NK-92 (cell line): ENCODE data around the gene EPS8.
"Not testable (repeated sequence)": the region's sequence is repeated elsewhere in the genome, so short reads cannot be mapped to it uniquely, and the experiment has no call there.

ENCODE experiments used
- DNase-seq: peaks from one replicate; lab custom pipeline; 2025; ENCODE audit not compliant: unreplicated experiment; lab: John Stamatoyannopoulos, UW

Gene EPS8

DNA sequence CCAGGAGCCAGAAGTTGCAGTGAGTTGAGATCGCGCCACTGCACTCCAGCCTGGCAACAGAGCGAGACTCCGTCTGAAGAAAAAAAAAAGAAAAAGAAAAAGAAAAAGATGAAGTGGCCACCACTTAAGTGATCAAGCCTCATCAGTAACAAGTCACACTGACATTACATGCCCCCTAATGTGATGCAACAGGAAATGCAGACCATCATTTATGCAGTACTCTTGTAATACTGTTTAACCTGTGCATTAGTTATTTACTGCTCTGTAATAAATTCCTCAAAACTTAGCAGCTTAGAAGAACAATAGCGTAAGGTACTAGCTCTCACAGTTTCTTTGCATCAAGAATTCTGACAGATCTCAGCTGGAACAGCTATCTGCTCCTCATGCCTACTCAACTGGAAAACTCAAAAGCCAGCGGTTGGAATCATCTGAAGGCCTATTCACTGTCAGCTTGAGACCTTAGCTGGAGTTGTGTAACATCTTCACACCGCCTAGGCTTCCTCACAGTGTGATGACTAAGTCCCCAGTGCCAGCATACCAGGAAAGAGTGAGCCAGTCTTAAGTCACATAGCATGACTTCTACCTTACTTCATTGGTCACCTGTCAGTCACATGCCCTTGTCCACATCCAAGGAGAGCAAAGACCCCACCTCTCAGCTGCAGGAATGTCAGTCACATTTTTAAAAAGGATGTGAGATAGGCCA, 31.5 kb downstream of the EPS8 start:
- no peak for DNase-seq

DNA sequence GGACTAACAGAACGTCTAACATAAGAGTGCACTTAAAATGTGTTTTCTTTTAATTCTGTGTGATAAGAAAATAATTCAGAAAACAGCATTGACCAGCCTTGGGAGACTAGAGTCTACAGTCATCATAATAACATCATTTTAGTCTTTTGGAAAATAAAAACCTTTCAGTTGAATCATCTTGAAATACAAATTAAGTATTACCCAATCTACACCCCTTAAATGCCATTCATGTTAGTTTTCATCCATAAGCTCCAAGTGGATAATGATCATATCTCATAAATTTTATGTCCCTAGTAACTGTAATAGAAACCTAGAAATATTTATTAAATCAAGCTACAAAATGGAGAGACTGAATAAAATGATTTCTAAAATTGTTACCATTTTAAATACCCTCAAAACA, 32.4 kb downstream of the EPS8 start:
- no peak for DNase-seq

DNA sequence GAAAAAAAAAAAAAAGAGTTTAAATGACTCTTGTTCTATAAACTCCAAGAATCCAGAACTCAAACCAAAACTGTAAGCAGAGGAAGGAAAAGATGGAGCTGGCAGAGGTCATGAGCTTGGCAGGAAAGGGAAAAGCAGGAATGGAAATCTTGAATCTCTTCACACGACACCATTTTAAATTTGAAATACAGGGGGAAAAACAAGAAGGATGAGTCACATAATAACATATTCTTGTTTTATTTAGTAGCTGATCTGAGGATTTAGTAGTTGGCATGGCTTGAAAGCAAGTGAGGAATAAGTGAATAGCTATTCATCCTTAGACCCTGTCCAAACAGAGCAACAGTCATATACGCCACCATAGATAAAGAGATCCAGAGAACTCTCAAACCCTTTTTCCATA, 35.0 kb downstream of the EPS8 start:
- DNase-seq = no peak

DNA sequence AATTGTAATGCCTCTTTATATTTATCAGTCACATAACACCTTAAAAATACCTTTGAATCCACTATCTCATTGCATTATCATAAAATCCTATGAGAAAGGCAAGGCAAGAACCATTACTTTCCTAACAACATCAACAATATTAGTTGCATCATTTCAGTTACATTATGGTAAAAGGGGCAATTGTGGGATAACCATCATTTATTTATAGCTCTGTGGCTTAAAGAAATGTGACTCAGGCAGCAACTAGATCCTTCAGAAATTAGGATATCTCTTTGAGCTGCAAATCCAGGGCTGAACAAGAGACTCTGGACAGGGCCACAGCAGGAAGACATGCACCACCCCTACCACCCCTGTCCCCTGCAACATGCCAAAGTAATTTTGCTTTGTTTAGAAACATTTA, 36.4 kb downstream of the EPS8 start:
- DNase-seq = no peak

DNA sequence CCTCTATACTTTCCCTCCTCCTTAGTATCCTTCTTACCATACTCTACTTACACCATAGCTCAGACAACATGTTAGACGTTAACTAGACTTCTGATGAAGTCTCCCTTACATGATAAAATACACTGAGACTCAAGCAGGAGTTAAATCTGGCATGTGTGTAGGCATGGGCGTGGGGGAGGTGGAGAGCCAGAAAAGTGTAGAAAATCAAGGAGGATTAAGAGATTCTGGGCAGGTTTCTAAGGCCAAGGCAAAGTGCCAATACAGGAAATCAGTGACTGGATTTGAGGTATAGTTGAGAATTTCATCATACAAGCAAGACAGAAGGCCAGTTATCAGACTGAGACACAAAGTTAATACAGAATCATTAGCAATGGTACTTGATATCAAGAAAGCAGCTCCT, 37.4 kb downstream of the EPS8 start:
- DNase-seq = no peak

DNA sequence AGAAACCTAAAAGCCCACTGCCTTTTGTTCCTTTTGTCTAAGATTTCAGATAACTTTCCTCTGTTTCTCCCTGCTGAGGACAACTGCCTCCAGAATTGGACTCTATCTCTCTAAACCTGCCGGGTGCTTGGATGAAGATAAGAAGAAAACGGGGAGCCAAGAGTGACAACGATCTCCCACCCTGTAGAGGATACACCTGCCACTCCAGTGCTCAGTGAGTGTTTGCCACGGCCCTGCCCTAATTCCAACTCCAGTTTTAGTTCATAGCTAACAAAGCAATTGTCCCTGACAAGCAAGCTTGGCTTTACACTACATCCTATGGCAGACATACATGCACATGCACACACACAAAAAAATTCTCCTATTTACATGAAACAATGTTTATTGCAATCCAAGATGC, 39.3 kb downstream of the EPS8 start:
- no peak for DNase-seq

DNA sequence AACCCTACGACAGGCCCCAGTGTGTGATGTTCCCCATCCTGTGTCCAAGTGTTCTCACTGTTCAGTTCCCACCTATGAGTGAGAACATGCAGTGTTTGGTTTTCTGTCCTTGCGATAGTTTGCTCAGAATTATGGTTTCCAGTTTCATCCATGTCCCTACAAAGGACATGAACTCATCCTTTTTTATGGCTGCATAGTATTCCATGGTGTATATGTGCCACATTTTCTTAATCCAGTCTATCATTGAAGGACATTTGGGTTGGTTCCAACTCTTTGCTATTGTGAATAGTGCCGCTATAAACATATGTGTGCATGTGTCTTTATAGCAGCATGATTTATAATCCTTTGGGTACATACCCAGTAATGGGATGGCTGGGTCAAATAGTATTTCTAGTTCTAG, 47.3 kb downstream of the EPS8 start:
- not testable (repeated sequence) for DNase-seq

DNA sequence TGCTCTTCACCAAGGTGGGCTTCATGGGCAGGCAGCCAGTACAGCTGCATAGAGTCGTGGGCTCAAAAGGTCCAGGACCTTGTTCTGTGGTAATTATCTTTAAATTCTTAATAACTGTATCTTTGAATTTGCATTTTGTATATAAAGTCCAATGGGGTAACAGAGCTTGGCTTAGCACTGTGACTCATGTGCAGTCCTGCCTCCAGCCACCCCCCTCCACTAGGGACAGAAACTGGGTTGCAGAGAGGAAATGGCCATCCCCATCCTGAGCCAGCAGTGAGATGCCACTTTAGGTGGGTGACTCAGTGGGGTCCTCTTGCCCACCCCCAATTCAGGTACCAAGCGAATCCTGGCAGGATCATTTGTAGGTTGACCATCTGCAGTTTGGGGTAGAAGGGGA, 48.1 kb downstream of the EPS8 start:
- DNase-seq = no peak

DNA sequence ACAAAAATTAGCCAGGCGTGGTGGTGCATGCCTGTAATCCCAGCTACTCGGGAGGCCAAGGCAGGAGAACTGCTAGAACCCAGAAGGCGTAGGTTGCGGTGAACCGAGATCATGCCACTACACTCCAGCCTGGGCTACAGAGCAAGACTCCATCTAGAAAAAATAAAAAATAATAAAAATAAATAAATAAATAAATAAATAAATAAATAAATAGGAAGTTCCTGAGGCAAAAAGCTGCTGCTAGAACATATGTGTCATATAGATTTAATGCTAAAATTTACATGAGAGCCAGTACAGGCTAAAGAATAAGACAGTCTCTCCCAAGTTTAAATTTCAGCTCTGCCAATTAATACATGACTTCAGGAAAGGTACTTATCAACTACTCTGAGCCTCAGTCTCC, 48.8 kb downstream of the EPS8 start:
- DNase-seq = not testable (repeated sequence)

DNA sequence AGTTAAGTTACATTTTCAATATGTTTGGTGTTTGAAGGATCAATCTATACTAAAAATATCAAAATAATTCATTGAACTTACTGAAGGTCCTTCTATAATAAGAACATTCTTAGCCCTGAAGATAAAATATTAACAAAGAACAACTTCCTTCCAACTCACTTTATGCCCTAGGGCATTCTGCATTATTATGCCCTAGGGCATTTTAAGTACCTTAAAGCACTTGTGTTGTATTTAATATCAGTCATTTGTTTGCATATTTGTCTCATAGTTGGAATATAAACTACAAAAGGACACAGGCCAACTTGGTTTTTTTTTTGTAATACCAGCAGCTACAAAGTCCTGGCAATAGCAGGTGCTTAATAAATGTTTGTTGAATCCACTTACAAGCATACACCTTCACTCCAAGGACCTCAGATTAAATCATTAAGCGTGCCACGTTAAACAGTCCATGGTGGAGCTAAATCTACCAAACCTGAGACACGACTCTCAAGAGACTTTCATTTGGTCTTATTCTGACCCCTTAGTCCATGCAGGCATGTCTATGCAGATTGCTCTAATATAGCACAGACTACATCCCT, 50.7 kb downstream of the EPS8 start:
- no peak for DNase-seq

DNA sequence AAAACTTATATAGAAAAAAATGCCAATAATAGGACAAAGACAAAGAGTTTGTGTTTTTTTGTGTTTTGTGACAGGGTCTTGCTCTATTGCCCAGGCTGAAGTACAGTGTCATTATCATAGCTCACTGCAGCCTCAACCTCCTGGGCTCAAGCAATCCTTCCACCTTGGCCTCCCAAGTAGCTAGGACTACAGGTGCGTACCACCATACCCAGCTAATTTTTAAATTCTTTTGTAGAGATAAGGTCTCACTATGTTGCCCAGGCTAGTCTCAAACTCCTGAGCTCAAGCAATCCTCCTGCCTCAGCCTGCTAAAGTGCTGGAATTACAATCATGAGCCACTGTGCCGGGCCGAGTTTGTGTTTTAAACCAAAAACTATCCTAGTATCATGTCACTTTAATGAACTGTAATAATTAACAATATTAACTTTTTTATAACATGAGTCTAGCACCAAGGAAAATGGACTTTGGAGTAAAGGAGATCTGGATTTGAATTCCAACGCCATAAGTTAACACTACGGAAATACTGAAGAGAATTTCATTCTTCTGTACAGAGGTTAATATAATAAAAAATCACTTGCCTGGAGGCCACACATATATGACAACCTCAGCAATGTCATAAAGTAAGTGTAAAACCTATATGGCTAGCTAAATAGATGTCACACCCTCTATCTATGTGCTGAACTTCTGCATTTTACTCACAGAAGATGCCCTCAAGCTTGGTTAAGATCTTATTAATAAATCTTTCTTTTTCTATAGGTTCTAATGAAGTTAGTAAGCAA, 53.2 kb downstream of the EPS8 start:
- no peak for DNase-seq

DNA sequence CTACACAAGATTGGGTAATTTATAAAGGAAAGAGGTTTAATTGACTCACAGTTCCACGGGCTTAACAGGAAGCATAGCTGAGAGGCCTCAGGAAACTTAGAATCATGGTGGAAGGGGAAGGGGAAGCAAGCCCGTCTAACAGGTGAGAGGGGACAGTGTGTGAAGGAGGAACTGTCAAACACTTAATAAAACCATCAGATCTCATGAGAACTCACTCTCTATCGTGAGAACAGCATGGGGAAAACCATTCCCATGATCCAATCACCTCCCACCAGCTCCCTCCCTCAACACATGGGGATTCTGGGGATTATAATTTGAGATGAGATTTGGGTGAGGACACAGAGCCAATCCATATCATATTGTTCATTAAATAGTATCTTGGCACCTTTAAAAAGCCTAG, 56.1 kb downstream of the EPS8 start:
- no peak for DNase-seq

DNA sequence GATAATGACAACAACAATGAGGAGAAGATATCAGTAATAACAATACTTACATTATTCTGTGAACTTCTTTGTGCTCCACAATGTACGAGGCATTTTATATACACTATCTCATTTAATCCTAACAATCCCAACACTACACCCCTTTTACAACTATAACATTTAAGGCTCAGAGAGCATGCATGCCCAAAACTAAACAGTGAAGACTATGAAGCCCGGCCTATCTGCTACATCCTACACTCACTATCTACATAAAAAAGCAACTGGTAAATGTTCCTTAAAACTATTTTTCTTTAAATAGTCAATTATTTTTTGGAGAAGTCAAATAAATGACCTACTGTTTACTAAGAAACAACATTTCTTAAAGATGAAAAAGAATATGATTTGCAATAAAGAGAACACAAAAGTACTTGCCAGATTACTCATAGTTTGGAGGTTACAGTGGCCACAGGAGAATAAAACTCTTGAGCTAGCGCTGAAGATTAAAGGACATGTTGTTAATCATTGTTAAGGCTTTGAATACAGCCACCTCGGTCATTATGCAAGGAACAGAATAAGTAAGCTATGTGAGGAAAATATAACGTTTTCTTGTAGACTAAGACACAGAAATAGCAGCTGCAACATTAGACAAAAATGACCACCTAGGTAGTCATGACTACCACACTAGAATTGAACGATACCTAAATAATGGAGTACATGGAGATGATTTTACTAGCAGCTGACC, 56.7 kb downstream of the EPS8 start:
- no peak for DNase-seq

DNA sequence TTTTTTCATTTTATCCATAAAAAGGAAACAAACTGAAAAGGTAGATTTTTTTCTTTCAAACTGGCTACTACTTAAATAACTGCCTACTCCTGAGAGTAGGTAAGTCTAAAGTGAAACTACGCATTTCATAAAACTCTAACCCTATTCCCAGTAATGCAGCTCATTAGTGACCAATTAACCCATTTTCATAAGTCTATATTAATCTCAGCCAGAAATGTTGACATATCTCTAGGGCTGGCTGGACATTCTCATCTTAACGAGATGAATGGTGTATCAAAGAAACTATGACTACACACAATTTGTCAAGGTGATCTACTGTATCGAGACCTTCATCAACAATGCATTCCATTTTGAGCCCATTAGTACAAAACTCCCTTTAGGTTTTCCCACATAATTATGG, 57.2 kb downstream of the EPS8 start:
- no peak for DNase-seq

DNA sequence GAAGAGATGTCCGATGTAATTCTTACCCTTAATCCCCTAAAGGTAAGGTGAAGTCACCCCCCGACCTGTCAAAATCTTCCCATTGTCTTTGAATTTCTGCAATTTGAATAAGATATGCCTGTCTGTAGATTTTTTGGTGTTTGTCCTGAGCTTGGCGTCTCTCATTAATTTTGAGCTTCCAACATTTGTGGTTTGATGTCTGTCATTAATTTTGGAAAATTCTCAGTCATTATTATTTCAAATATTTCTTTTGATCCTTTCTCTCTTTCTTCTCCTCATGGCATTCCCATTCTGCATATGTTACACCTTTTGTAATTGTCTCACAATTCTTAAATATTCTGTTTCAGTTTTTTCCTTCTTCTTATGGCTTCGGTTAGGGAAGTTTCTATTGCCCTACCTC, 60.1 kb downstream of the EPS8 start:
- DNase-seq = no peak

DNA sequence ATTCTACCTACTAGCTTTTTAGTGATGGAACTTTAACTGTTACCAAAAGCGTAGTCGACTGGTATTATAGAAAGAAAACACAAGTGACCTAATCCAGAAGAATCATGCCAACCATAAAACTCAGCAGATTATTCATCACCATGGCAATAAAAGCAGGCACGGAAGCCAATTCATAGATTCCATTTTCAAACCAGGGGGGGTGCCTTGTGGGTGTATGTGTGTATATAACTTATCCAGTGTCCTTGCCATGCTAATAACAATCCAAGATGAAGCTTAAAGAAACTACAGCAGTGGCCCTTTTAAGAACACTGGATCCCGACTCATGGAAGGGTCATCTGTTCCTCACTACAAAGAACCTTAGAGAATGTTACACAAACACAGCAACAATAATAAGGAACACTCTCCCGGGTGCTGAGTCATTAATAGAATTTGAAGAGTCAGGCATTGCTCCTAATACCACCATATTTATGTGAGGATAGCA, 61.0 kb downstream of the EPS8 start:
- DNase-seq = no peak

DNA sequence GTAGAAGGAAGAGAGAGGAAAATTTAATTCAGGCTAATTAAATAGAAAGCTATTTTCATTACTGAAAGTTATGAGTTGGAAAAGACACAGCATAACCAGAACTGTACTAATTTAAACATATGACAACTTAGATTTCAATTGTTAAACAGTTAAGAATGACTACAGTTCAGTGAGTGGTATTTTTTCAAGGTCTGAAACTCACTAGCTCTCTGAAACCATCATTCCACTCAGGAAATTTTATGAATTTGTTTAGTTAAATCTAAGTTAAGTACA, 62.4 kb downstream of the EPS8 start:
- DNase-seq = no peak

DNA sequence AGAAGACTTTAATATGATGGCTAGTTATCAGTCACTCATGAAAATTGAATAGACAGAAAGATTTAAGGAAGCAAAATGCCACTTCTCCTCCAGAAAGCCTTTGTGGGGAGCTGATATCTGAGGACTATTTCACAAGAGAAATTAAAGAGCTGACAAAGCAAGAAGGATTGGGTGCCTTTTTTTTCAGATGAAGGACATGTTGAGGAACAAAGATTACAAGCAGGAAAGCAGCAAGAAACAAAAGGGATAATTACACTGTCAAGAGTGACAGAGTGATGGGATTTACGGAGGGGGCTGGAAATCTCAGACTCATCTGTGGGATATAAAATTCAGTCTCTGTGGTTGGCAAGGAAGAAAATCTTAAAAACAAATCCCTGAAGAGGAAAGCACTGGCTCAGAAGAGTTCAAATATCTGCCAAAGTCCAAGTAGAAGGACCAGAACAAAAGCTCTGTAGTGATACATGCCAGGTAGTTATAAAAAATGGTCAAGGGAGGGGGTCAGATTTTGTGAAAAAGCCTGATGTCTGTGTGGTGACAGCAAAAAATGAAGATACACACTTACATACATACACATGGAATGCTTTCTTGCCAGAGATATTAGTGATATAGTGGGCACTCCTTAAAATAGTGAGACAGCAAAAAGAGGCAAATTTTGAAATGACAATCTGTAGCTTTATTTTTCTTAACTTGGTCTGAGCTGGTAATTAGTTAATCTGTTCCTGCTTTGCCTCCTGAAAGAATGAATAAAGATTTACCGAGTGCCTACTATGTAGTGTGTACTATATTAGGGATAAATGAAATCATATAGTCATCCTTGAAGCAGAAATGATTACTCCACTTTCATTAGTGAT, 62.9 kb downstream of the EPS8 start:
- no peak for DNase-seq

DNA sequence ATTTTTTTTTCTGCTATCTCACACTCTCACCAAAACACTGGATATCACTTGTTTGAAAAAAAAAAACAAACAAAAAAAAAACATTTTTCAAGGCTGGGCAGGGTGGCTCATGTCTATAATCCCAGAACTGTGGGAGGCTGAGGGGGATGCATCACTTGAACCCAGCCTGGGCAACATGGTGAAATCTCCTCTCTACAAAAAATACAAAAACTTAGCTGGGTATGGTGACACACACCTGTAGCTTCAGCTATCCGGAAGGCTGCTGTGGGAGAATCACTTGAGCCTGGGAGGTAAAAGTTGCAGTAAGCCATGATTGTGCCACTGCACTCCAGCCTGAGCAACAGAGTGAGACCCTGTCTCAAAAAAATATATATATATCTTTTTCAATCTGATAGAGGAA, 66.2 kb downstream of the EPS8 start:
- no peak for DNase-seq

DNA sequence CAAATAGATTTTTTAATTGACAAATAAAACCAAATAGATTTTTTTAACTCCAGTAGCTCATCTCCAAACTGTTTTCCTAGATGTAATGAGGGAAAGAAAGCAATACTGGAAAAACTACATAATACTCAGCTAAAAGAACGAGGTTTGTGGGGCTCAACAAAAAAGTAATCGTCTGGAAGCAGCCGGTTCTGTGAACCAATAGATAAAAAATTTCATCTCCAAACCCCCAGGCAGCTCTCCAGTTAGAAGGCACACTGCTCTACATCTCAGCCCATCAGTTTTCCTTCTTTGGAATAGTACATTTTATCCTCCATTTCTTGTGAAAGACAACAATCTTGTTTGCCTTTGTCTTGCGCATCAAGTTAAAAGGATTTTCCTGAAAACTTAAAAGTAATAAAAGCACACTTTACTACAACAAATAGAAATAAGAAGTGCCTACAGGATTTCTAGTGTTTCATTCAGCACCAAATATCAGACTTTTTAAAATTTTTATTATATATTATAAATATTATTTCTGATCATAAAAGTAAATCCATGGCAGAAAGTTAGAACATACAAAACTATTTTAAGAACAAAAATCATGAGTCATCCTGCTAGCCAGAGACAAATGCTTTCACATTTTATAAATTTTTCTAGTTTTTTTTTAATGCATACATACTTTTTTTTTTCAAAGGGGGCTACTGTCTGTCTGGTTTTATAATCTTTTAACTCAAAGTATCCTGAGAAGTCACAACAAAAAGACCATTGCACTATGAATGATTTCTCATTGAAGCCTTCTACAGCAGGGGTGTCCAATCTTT, 67.7 kb downstream of the EPS8 start:
- DNase-seq = no peak
